Measurements from ENCODE around the gene BMI1. TPM values are rescaled to one million over a fixed set of nuclear protein-coding genes. Genes with fewer than 3 reads are reported as not detected.
"Not testable (repeated sequence)": the region's sequence is repeated elsewhere in the genome, so short reads cannot be mapped to it uniquely, and the experiment has no call there.

BMI1 gene
- total and polyA plus RNA-seq, 10 donors: 26.9 to 89.7 (median 64.2) TPM

DNA sequence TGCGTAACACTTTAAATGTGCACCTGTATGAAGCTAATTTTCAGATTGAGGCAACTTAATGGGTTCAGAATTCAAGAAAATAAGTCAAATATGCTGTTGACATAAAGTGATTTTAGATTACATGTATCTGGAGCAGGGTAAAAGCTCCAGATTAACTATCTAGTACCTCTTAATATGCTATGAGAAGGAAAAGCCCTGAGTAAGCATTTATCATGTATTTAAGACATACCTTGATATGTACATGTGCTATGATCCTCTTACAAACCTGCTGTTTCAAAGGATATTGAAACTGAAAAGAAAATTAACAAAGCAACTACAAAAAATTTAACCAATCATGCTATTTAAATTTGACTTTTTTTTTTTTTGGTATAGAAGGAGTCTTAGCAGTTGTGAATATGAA lies 28.9 kb downstream of the BMI1 start:
- Histone ChIP-seq H3K36me3 (no peaks in the 10 kb centered on the region), H3K4me3 (no peak overlapping the region), H3K4me1 (peaks cover 3 to 11% (median 8%) of the 10 kb centered on the region in 6 donors), H3K27me3 (replicated peaks in 1 of 7) (peaks cover 8 to 60% (median 28%) of the 10 kb centered on the region in 7 donors), H3K9me3 (peaks cover 0 to 14% (median 0%) of the 10 kb centered on the region in 8 donors), H3K27ac (no peak overlapping the region)
- no peak for DNase-seq
- TF ChIP-seq POLR2AphosphoS5 (IDR thresholded peaks at IDR 0.05) (no peak), POLR2A (IDR thresholded peaks at IDR 0.05) (no peak)
- TF ChIP-seq, protein P1, sequence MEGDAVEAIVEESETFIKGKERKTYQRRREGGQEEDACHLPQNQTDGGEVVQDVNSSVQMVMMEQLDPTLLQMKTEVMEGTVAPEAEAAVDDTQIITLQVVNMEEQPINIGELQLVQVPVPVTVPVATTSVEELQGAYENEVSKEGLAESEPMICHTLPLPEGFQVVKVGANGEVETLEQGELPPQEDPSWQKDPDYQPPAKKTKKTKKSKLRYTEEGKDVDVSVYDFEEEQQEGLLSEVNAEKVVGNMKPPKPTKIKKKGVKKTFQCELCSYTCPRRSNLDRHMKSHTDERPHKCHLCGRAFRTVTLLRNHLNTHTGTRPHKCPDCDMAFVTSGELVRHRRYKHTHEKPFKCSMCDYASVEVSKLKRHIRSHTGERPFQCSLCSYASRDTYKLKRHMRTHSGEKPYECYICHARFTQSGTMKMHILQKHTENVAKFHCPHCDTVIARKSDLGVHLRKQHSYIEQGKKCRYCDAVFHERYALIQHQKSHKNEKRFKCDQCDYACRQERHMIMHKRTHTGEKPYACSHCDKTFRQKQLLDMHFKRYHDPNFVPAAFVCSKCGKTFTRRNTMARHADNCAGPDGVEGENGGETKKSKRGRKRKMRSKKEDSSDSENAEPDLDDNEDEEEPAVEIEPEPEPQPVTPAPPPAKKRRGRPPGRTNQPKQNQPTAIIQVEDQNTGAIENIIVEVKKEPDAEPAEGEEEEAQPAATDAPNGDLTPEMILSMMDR (IDR thresholded peaks at IDR 0.05 in 8 of 11, conservative IDR thresholded peaks at IDR 0.05 in 3 of 11): no peak
- WGBS, 5 donors: 96 to 100% (median 98%) methylated on average over 1 of the region's 1 CpG
- intact Hi-C loops (cut with DNase I; ENCODE audit: low total_unique reads): no loop called here

DNA sequence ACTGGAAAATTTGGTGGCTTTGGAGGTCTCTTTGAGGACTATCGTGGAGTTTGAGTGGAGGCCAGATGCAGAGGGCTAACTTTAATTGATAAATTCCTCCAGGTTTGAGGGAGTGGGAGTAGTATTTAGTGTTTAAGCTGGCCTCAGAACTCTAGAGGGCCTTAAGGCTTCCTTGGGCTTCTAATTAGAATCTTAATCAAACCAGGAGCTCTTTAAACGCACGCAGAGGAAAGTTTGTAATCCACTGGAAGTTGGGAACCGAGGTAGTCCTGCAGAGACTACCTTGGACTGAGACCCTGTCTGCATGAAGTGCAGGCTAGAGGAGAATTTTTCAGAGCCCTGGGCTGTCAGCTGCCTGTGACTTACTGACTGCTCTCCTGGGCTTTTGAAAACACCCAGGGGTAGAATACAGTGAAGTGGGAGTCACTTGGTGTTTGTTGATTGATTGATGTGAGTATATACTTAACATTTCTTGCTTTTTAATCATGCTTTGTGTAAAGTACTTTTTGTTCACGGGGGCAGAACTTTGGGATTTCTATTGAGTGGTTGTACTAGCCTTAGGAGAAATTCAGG lies 30.3 kb downstream of the BMI1 start:
- intact Hi-C loops (cut with DNase I; ENCODE audit: low total_unique reads): no loop called here
- Histone ChIP-seq H3K27me3 (replicated peaks in 1 of 7) (peaks cover 0 to 45% (median 13%) of the 10 kb centered on the region in 7 donors), H3K36me3 (no peaks in the 10 kb centered on the region), H3K9me3 (no peaks in the 10 kb centered on the region), H3K4me3 (no peak overlapping the region), H3K27ac (no peak overlapping the region), H3K4me1 (no peaks in the 10 kb centered on the region)
- WGBS, 5 donors: 92 to 96% (median 95%) methylated on average over 5 of the region's 5 CpGs
- TF ChIP-seq, protein P1 (IDR thresholded peaks at IDR 0.05 in 8 of 11, conservative IDR thresholded peaks at IDR 0.05 in 3 of 11): no peak
- TF ChIP-seq POLR2A (IDR thresholded peaks at IDR 0.05) (no peak), POLR2AphosphoS5 (IDR thresholded peaks at IDR 0.05) (no peak)
- no peak for DNase-seq

DNA sequence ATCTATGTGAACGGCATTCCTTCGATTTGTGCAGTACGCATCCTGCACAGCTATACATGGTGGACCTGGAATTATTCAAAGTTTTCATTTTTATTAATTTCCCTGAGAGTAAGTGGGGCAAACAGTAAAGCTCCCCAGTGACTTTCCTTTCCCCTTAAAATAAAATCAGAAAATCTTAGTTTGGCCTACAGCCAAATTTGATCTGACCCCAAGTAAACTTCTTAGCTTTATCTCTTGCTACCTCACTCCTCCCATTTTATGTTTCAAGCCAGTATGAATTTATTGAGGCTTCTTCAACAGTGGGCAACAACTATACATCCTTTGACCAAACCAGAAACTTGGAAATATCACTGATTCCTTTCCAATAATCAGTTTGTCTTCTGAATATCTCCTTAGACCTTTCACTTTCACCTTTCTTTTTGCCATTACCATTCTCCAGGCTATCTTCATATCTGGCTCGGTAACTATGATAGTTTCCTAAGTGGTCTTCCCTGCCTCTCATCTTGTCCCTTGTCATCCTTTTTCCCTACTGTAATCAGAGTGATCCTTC lies 35.5 kb downstream of the BMI1 start:
- Histone ChIP-seq H3K4me1 (no peaks in the 10 kb centered on the region), H3K9me3 (no peaks in the 10 kb centered on the region), H3K27me3 (replicated peaks in 1 of 7) (peaks cover 0 to 10% (median 0%) of the 10 kb centered on the region in 7 donors), H3K27ac (no peak overlapping the region), H3K36me3 (no peaks in the 10 kb centered on the region), H3K4me3 (no peak overlapping the region)
- TF ChIP-seq POLR2A (IDR thresholded peaks at IDR 0.05) (no peak), POLR2AphosphoS5 (IDR thresholded peaks at IDR 0.05) (no peak)
- TF ChIP-seq, protein P1 (IDR thresholded peaks at IDR 0.05 in 8 of 11, conservative IDR thresholded peaks at IDR 0.05 in 3 of 11): no peak
- intact Hi-C loops (cut with DNase I; ENCODE audit: low total_unique reads): no loop called here
- no peak for DNase-seq
- 83 to 93% (median 89%) methylated on average over 4 of the region's 4 CpGs for WGBS, 5 donors

DNA sequence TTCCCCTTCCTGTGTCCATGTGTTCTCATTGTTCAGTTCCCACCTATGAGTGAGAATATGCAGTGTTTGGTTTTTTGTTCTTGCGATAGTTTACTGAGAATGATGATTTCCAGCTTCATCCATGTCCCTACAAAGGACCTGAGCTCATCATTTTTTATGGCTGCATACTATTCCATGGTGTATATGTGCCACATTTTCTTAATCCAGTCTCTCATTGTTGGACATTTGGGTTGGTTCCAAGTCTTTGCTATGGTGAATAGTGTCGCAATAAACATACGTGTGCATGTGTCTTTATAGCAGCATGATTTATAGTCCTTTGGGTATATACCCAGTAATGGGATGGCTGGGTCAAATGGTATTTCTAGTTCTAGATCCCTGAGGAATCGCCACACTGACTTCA lies 36.9 kb downstream of the BMI1 start:
- H3K4me3 ChIP-seq; intact Hi-C loops (cut with DNase I; ENCODE audit: low total_unique reads); H3K27ac ChIP-seq; H3K36me3 ChIP-seq; H3K9me3 ChIP-seq; H3K4me1 ChIP-seq; DNase-seq: not testable (repeated sequence)
- H3K27me3 ChIP-seq (replicated peaks in 1 of 7): peaks cover 0 to 16% (median 0%) of the 10 kb centered on the region in 7 donors
- WGBS, 5 donors: 83 to 99% (median 92%) methylated on average over 3 of the region's 4 CpGs

Measured in spleen (tissue), 11 donors.